ENCODE measurements around the gene IL17F.
A peak's percentile ranks its signal among the peaks of the same experiment; 100 is the strongest.

The IL17F gene
- total RNA-seq: 0 reads per million in 4 donors

DNA sequence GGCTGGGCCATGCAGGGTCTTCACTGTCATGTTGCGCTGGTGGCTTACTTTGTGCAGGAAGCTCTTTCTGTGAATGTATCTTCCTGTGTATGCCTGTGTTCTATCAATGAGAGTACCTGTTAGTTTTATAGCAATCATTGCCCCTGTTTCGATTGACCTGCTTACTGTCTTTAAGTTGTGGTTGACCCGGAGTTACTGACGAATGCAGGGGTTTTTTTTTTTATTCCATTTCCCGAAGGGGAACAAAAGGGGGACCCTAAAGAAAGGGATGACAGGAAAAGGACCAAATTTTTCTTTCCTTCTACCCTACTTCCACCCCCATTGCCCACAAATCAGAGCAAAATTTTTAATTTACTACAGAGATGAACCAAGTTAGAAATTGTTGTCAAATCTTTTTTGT lies at the start of gene IL17F:
Gene IL17F (minus strand): TSS at position 101 of the 400 bp plus-strand sequence. CDS start 71 bp downstream, at position 30.
- DNase-seq: no peak

- no peak for DNase-seq
Measured at GRCh38 chr6:52293067-52293466, 48.8 kb upstream of the IL17F start.

DNA sequence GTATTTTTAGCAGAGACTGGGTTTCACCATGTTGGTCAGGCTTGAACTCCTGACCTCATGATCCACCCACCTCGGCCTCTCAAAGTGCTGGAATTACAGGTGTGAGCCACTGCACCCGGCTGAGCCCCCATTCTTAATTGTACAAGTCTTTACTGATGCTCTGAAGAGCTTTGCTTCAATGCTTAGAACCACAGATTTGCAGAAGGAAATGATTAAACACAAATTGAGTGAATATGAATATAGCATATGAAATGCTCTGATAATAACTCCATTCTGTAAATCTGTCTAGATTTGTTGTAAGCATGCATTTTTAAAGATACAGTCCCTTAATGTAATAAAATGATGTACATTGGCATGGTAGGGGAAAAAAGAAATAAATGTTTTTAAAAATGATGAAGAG lies 44.5 kb upstream of the IL17F start:
- DNase-seq: no peak

DNA sequence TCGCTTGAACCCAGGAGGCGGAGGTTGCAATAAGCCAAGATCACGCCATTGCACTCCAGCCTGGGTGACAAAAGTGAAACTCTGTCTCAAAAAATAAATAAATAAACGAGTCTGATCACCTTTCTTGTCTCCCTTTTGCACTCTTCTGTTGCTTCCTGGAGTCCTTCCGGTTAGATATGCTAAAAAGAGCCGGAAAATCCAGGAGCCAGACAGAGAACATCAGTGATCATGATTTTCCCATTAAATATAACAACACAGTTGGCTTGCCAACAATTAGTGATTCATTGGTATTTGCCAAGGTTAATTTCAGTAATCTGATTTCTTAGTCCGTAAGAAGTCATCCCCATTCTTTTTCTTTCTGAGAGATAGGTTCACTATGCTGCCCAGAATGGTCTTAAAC lies 43.9 kb upstream of the IL17F start:
- DNase-seq: no peak

DNA sequence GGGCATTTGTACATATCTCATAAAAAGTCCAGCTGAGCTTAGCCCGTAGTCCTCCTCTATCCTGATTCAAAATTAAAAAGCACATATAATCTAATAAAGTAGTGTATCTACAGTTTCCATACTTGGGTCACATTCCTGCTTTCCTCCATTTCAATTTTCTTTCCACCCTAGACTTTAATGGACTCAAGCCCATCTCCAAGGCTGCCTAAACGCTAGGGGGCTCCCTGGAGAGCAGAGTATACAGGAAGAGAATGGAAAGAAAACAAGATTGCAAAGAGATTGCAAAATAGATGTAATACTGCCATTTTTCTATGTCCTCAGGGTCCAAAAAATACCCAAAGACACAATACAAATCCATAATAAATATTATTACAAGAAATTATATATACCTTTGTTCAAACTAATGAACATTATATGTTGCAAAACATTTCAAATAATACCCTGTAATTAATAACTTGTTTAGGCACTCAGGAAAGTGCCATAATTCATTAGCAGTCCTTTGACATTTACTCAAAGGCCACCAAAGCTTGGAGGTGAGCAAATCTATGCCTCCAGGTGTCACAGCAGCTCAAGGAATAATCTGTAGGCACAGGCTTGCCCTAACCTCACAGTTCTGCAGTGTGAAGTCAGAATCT lies 42.6 kb upstream of the IL17F start:
- peak in 2 of 5 donors; percentile 35 to 70 for DNase-seq

DNA sequence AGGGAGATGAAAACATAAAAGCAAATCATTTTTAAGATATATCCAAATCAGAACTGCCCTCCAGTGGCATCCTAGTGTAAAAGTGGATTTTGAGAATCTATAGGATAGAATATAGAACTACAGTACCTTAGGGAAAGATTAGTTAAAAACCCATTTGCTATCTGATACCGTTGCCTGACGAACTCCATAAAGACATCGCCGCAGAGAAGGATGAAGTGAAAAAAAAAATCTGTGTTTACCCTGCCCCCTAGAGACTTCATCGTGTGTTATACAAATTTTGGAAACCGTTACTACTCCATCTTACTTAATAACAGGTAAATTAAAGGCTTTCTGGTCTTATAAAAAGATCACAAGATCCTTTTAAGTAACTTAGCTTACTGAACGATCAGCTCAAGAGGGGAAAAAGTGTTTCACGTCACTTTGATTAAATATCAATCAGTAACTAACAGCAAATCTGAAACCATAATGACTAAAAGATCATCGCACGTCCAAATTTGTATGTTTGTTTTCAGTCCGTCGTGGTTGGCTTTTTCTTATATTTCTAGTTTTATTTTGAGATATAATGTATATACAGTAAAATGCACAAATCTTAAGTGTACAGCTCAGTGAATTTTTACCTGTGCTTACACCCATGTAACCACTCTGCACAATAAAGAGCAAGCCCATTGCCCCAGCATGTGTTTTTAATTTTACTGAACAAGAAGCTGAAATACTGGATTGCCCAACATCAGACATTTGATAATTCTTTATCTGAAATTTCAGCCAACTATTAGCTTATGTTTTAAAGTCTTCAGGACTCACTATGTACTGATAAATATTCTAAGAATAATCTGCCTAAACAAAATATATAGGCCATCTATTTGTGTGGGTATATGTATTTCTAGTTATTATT lies 41.1 kb upstream of the IL17F start:
- peak in 1 of 5 donors; percentile 72 for DNase-seq

DNA sequence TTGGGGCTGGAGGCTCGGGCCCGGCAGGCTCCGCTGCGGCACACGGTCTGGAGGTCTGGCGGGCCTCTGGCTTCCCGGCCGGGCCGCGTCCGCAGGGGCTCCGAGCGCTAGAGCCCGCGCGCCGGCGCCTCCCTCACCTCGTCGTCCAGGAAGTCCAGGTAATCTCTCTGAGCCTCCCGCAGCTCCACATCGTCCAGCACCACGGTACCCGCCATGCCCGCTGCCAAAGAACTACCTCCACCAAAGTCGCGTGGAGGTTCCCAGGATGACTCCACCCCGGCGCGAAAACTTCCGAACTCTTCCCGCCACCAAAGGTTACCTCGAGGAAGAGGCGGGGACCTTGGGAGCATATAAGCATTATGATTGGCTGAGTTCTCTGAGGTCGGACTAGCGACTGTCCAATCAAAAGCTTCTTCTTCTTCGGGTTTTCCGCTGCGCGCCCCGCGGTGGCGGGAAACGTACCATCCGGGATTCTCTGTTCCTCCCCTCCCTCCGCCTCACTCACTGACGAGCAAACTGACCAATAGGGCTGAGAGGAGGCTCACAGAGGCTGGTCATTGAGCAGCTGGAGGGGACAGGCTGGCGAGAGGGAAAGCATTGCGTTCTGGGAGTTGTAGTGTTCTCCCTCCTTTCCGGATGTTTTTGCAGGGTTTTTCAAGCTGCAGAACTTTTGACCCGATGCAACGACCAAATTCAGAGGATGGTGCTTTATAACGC lies 40.3 kb upstream of the IL17F start, which contains the start of gene MCM3:
Gene MCM3 (minus strand): TSS at position 283 of the 717 bp plus-strand sequence. CDS start 68 bp downstream, at position 215.
- DNase-seq: peak; percentile 89 to 100 (median 93)

DNA sequence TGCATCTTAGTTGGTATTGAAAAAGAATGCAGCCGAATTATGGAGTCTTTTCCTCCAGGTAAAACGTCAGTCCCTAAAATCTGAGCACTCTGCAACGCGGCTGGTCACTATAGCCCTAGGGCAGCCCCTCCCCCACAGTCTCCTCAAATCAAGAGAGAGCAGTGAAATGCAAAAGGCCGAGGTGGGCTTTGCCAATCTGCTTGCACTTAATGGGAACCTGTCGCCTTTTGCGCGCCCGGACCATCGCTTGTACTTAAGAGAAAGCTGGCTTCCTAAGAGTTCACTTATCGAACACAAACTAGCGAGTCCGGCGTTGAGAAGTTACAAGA lies 39.8 kb upstream of the IL17F start:
- no peak for DNase-seq

GRCh38 chr6:52283111-52283510 lies 38.8 kb upstream of the IL17F start:
- DNase-seq: no peak

DNA sequence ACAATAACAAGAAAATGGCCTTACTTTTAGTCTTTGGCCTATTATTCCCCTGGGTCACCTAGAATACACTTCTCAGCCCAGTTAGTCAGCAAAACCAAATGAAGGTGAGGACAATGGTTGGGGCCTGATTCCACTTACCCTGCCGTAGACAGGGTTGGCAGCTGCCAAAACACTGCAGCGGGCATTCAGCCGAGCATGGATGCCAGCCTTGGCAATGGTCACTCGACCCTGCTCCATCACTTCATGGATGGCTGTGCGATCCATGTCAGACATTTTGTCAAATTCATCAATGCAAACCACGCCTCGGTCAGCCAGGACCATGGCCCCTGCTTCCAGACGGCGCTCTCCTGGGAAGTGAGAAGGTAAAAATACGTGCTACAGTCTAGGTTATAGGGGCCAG lies 31.8 kb upstream of the IL17F start:
- no peak for DNase-seq

GRCh38 chr6:52271852-52272460 lies 27.7 kb upstream of the IL17F start:
- no peak for DNase-seq

- DNase-seq: peak in 4 of 5 donors; percentile 39 to 72 (median 49)
Measured at GRCh38 chr6:52263709-52264540, 19.6 kb upstream of the IL17F start.

- DNase-seq: no peak
Measured at GRCh38 chr6:52262620-52263344, 18.5 kb upstream of the IL17F start.

DNA sequence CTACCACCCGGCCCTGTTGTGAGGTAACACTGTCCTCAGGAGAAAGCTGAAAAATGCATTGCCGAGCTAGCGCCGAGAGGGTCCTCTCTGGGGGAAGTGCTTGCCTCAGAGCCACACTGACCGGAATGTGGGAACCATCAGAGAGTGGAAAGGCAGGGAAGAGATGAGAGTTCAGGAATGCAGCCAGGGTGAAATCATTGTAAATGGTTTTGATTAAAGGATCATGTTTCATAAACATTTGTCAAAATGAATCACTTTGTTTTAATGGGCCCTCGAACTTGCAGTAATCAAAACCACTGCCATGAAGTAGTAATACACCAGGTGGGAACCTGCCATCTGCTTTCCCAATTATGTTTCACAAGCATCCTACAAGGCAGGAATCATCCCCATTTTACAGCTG lies 16.9 kb upstream of the IL17F start:
- DNase-seq: no peak

GRCh38 chr6:52260634-52261033 lies 16.3 kb upstream of the IL17F start:
- DNase-seq: no peak

GRCh38 chr6:52255434-52255833 lies 11.1 kb upstream of the IL17F start:
- no peak for DNase-seq

GRCh38 chr6:52254731-52255378 lies 10.6 kb upstream of the IL17F start:
- peak in 1 of 5 donors; percentile 69 for DNase-seq

- DNase-seq: peak in 1 of 5 donors; percentile 73
Measured at GRCh38 chr6:52253494-52253893, 9.2 kb upstream of the IL17F start.

GRCh38 chr6:52251113-52251512 lies 6.8 kb upstream of the IL17F start:
- DNase-seq: peak in 1 of 5 donors; percentile 22

DNA sequence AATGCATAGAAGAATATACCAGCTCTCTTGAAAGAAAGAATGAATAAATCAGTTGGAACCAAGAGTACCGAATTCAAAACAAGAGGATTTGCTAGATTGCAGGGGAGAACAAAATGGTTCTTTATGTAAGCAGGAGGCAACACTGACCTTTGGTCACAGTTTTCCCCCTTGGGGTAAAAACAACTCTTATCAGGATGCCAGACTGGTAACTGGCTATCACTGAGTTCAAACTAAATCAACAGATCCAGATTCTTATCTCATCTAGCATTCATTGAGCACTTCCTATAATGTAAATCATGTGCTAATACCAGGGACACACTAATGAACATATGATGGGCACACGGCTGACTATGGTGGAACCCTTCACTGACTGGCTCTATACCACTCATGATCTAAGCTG lies 4.8 kb upstream of the IL17F start:
- no peak for DNase-seq

GRCh38 chr6:52245425-52245824 lies 1.1 kb upstream of the IL17F start:
- no peak for DNase-seq

Data from T-helper 1 cell (primary cell).